ENCODE results near the gene PCDHA1. TPM values are rescaled to one million over a fixed set of nuclear protein-coding genes. Genes with fewer than 3 reads are reported as not detected.

The PCDHA1 gene
- total and polyA plus RNA-seq, 9 of the 15 experiments (the other 6 are each of a cell fraction or from before 2014, with no cell fraction given), result not detected

- TF ChIP-seq MCM7 (IDR thresholded peaks at IDR 0.05), result no peak
- TF ChIP-seq ZNF324 (CRISPR knock-in tag; IDR thresholded peaks at IDR 0.05), result no peak
- TF ChIP-seq E2F3 (CRISPR knock-in tag; IDR thresholded peaks at IDR 0.05), result no peak
Measured at GRCh38 chr5:140741967-140742366, 44.0 kb upstream of the PCDHA1 start (continued).

- H3K27me3 ChIP-seq (ENCODE audit: control insufficient read depth in 2 of 2, insufficient read depth in 2 of 2, low read length in 2 of 2), result peaks cover 0 to 5% of the 10 kb centered on the region in 2 experiments; a peak in 1 of 5 replicates
- H3K9me3 ChIP-seq (replicated peaks; ENCODE audit: control insufficient read depth, insufficient read depth, low read depth, low read length), result no peaks in the 10 kb centered on the region
- ChIA-PET POLR2A (interaction anchor here (0.6 kb wide), 1 partner anchor 1674 kb away, joined by 4 read pairs; no protein-coding TSS in a partner anchor), CTCF (ENCODE audit: low intra/inter-chr PET ratio) (no interaction called here)
- no TSS peak for BruUV-seq (replicated peaks)
- in situ Hi-C loops (cut with MboI) (no loop called here), intact Hi-C loops (cut with micrococcal nuclease) (no loop called here)
- H4K20me1 ChIP-seq (replicated peaks; ENCODE audit: control insufficient read depth, insufficient read depth, low read length), result no peaks in the 10 kb centered on the region
- no peak for FAIRE-seq
- no peak overlapping the region for H3K27ac ChIP-seq (ENCODE audit: extremely low read depth, low read depth, low read length)
- H3K4me2 ChIP-seq (ENCODE audit: insufficient read depth, low read length), result no peak overlapping the region
- no peaks in the 10 kb centered on the region for H3K9me1 ChIP-seq (ENCODE audit: control insufficient read depth, insufficient read depth, low read length)
- no peak for ATAC-seq
- H3K4me3 ChIP-seq, result no peak overlapping the region
- H3K36me3 ChIP-seq (ENCODE audit: control insufficient read depth, insufficient read depth, low read length), result no peaks in the 10 kb centered on the region
- H3K79me2 ChIP-seq (ENCODE audit: control insufficient read depth, insufficient read depth, low read length), result no peaks in the 10 kb centered on the region
- H3K4me1 ChIP-seq (replicated peaks in 1 of 2; ENCODE audit: control insufficient read depth in 2 of 2, insufficient read depth in 2 of 2, low read length in 2 of 2), result no peaks in the 10 kb centered on the region
- DNase-seq (ENCODE audit: extremely low read depth in 1 of 4, low spot score in 3 of 4), result no peak
- WGBS (ENCODE audit: insufficient coverage, low coverage, missing lambda C conversion rate), result 0% methylated on average over 4 of the region's 5 CpGs
- no peak overlapping the region for H2AFZ ChIP-seq (ENCODE audit: low read depth, low read length)
- H3K9ac ChIP-seq (ENCODE audit: insufficient read depth in 1 of 2, low read depth in 2 of 2, low read length in 2 of 2), result no peak overlapping the region
- TF ChIP-seq MYBL2 (IDR thresholded peaks at IDR 0.05; ENCODE audit: low read depth), result no peak
- no peak for TF ChIP-seq MYBL2 (CRISPR knock-in tag; IDR thresholded peaks at IDR 0.05; ENCODE audit: borderline replicate concordance)
- no peak for TF ChIP-seq ZNF778 (CRISPR knock-in tag; IDR thresholded peaks at IDR 0.05)
- TF ChIP-seq ELK3 (CRISPR knock-in tag; IDR thresholded peaks at IDR 0.05), result no peak
- no peak for TF ChIP-seq ZBTB2 (IDR thresholded peaks at IDR 0.05)
- no peak for TF ChIP-seq FOXP1 (CRISPR knock-in tag; IDR thresholded peaks at IDR 0.05)
- TF ChIP-seq ZNF311 (CRISPR knock-in tag; IDR thresholded peaks at IDR 0.05), result no peak
- TF ChIP-seq FUS (optimal IDR thresholded peaks at IDR 0.05; ENCODE audit: low read depth, low read length), result no peak
- TF ChIP-seq THRB (CRISPR knock-in tag; conservative IDR thresholded peaks at IDR 0.05), result no peak
- TF ChIP-seq SLC30A9 (CRISPR knock-in tag; IDR thresholded peaks at IDR 0.05), result no peak
- no peak for TF ChIP-seq NRF1 (conservative IDR thresholded peaks at IDR 0.05 in 1 of 2, IDR thresholded peaks at IDR 0.05 in 1 of 2)
- no peak for TF ChIP-seq CEBPG (CRISPR knock-in tag; IDR thresholded peaks at IDR 0.05)
- TF ChIP-seq CEBPG (tag; conservative IDR thresholded peaks at IDR 0.05 in 1 of 2, IDR thresholded peaks at IDR 0.05 in 1 of 2), result no peak
- no peak for TF ChIP-seq ZNF561 (CRISPR knock-in tag; conservative IDR thresholded peaks at IDR 0.05)
- no peak for TF ChIP-seq ID3 (CRISPR knock-in tag; IDR thresholded peaks at IDR 0.05)
- TF ChIP-seq ID3 (tag; IDR thresholded peaks at IDR 0.05), result no peak
- TF ChIP-seq KAT8 (IDR thresholded peaks at IDR 0.05; ENCODE audit: low read depth), result no peak
Measured at GRCh38 chr5:140753561-140753960, 32.4 kb upstream of the PCDHA1 start.

All from K562 (cell line).